Measurements from ENCODE around the gene PDE9A.
"Not testable (repeated sequence)": the region's sequence is repeated elsewhere in the genome, so short reads cannot be mapped to it uniquely, and the experiment has no call there.

Gene PDE9A

DNA sequence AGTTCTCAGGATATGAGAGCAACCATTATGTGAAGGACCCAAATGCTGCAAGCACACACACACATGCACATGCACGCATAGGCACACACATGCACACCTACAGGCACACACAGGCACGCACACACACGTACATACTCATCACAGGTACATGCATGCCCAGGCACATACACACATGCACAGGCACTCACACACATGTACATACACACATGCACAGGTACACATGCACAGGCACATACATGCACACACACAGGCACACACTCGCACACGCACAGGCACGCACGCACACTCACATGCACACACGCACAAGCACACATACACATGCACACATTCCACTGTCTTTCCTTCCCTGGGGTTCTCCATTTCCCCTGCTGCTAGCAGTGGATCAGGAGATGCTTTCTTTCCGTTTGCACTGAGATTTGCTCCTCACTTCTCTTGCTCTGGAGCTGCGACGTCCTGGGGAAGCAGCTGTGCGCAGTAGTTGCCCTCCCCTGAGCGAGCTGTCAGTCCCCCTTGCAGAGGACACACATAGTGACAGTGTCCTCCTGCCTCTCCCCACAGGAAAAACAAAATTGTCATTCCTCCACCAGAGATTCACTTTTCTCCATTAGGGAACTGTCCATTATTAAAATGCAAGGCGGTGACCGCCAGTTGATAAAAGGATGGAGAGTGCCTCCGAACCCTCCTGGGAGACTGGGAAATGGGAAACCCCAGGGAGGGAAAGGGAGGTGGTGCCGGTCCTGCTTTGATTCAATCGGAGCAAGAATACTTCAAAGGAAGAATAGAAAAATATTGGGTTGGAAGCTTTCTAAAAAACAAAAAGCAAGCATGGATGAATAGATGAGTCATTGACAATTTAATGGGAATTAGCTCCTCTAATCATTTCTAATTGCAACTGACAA, 156.4 kb downstream of the PDE9A start:
- DNase-seq: no peak

DNA sequence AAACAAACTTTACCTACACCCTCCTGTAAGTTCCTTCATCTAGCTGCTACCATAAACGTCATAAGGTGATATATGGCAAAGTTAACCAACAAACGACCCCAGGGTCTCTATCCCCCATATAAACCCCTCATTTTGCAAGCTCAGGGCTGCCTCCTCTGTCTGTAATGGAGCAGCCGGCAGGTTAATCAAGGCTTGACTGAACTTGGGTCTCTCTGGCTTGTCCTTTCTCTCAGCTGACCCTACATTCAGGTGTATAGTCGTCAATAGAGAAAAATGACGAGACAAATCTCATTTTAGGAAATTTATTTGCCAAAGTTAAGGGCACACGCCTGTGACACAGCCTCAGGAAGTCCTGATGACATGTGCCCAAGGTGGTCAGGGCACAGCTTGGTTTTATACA, 158.5 kb downstream of the PDE9A start:
- DNase-seq: no peak

DNA sequence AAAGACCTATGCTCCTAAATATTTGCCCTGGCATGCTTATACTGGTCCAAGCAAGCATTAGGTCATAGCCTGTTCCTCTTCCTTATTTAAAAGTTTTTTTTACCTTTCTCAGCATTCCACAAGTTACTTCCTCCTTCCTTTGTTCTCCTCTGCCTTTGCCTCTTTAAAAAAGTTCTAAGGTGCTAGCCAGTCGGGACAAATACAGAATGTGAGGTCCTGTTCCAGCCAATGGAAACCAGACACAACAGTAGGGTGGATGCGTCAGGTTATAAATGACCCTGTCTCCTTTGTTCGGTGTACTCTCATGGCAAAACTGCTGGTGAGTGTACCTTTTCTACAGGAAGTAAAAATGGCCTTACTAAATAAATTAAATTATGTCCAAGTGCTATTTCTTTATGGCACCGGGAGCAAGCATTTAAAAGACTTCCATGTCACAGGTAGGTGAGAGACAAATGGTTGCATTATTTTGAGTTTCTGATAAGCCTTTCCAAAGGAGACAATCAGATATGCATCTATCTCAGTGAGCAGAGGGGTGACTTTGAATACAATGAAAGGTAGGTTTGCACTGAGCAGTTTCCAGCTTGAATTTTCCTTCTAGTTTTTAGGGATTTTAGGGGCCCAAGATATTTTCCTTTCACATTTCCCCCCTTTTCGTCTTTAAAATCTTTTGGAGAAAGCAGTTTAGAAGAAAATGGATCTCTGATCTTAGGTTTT, 159.3 kb downstream of the PDE9A start:
- DNase-seq: not testable (repeated sequence)

DNA sequence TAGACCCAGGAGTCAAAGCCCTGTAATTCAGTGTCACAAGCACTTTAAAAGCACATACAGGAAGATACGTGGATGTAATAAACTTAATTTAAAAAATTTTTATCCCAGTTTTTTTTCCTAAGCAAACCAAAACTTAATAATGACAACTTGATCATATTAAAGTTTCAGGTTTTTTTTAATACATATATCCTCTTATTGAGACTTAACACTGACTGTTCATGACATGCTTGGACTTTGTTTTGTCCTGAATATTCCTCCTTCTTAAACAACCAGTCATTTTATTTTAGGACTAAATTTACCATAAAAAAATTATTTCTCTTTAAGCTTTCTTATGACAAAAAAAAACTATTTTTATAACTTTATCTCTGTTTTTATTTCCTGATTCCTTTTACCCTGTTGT, 161.8 kb downstream of the PDE9A start:
- no peak for DNase-seq

DNA sequence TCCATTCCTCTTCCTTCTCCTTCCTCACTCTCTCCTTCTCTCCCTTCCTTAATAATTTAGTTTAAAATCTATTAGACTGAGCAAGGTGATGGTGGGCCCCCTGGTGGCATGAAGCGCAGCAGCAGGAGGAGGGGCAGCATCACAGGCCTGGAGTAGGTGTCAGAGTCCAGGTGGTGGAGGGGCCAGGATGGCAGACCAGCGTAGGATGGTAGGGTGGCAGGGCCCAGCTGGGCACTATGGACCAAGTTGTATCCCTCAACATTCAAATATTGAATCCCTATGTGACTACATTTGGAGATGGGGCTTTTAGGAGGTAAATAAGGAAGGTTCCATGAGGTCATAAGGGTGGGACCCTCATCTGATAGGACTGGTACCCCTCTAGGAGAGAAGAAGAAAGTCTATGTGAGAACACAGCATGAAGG, 164.9 kb downstream of the PDE9A start:
- DNase-seq: no peak

DNA sequence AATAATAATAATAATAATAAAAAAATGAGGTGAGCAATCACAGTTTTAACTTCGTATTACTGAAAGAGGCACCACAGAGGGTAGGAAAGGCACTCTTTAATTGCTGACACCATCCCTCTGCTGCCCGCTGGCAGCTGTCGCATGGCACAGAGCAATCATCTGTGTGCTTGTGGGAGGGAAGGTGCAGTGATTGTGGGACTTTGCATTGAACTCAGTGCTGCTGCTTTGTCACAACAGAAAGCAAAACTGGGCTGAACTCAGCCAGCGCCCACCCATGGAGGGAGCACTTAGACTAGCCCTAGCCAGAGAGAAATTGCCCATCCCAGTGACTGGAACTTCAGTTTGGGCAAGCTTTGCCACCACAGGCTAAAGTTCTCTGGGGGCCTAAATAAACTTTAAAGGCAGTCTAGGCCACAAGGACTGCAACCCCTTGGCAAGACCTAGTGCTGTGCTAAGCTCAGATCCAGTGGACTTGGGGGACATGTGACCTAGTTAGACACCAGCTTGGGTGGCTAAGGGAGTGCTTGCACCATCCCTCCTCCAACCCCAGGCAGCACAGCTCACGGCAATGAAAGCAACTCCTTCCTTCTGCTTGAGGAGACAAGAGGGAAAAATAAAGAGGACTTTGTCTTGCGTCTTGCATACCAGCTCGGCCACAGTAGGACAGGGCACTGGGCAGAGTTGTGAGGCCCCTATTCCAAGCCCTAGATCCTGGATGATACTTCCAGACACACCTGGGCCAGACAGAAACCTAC, 166.6 kb downstream of the PDE9A start:
- DNase-seq: no peak

DNA sequence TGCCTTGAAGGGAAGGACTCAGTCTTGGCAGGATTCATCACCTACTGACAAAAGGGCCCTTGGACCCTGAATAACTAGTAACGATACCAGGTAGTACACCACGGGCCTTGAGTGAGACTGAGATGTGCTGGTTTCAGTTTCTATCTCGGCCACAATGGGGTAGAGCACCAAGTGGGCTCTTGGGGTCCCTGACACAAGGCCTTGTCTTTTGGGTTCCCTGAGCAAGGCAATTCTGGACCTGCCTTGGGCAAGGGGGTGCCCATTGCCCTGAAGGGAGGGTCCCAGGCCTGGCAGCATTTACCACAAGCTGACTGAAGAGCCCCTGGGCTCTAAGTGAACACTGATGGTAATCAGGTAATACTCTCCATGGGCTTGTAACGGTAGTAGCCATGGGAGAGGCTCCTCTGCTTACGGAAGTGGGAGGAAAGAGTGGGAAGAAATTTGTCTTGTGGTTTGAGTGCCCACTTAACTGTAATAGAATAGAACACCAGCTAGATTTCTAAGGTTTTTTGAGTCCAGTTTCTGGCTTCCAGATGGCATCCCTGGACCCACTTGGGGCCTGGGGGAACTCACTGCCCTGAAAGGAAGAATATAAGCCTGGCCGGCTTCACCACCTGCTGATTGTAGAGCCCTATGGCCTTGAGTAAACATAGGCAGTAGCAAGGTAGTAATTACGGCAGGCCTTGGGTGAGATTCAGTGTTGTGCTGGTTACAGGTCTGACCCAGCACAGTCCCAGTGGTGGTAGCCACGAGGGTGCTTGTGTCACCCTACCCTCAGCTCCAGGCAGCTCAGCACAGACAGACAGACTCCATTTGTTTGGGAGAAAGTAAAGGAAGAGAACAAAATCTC, 167.4 kb downstream of the PDE9A start:
- peak; percentile 19 for DNase-seq

Data from NCI-H510A (cell line).